SU-DHL-6 (cell line): ENCODE results near the gene TALDO1.

Experiments
- CTCF ChIP-seq: fragments of 200-600 bp; sonication (generic); IDR thresholded peaks from one replicate; pipeline ENCODE4 v1.5.1; 2017; ENCODE audit warnings: antibody characterized with exemption, mild to moderate bottlenecking, low read length, moderate library complexity; ENCODE audit not compliant: insufficient read depth, poor library complexity, severe bottlenecking
- EZH2phosphoT487 ChIP-seq: fragments of 200-600 bp; sonication (generic), shearing (Covaris generic); conservative IDR thresholded peaks from 2 replicates; pipeline ENCODE4 v1.6.1; 2018; ENCODE audit warnings: mild to moderate bottlenecking, antibody characterized with exemption, low read length, moderate library complexity, mixed read lengths

GRCh38 chr11:774873-775592 lies 27.8 kb downstream of the TALDO1 start:
- no peak for TF ChIP-seq CTCF
- no peak for TF ChIP-seq EZH2phosphoT487
